ENCODE results near the gene PDIA2.
"Not testable (repeated sequence)": the region's sequence is repeated elsewhere in the genome, so short reads cannot be mapped to it uniquely, and the experiment has no call there.

The PDIA2 gene

DNA sequence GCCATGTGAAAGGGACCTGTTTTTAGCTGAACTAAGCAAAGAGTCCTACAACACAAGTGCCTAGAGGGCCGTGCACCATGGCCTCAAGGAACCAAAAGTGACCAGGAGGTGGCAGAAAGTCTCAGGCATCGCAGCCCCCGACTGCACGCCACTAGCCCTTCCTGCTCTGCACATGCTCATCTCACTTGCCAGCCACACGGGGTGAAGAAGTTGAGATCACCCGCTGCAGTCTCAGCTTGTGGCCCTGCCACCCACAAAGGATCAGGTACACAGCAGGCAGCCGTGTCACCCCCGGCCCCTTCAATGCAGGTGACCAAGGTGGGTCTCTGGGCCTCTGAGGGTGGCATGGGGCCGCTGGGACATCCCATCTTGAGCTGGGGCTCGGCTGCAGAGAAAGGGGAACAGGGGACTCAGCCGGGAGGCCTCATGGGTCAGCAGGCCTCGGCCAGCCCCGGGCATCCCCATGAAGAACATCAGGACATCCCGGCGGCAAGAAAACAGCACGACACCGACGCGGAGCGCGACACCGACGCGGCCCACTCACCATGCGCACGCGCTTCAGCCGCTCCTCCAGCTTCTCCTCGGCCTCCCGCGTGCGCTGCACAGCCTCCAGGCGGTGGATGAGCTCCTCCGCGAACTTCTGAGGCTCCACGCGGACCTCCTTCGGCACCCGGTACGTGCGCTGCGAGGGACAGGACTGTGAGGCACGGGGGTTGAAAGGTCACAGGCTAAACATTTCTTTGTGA is 21.0 kb downstream of the PDIA2 start:
- DNase-seq, result no peak

DNA sequence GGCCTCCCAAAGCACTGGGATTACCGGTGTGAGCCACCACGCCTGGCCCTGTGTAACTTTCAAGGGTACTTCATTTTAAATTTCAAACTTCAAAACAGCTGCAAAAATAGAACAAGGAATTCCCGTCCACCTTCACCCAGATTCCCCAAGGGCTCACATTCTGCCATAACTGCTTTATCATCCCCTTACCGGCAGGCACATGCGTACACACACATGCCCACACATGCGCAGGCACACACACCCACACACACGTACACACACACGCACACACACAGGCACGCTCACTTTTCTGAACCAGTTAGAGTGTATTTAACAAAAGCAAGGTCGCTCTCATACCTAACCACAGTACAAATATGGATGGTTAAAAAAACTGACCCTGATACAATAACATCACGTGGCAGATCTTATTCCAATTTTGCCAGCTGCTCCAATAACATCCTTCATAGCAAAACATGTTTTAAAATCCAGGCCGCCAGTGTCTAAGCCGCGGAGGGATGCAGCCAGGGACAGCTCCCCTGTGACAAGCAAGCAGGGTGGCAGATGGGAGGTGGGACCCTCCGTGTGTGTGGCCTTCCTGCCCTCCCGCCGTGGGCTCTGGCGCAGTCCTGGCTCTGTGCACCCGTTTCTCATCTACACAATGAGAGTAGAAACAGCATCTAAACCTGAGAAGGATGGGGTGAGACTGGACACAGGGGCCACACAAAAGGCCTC is 23.1 kb downstream of the PDIA2 start:
- DNase-seq, result no peak

- no peak for DNase-seq
These were observed 24.0 kb downstream of the PDIA2 start for GRCh38 chr16:306911-307370.

GRCh38 chr16:307691-308312 is 24.8 kb downstream of the PDIA2 start:
- no peak for DNase-seq

DNA sequence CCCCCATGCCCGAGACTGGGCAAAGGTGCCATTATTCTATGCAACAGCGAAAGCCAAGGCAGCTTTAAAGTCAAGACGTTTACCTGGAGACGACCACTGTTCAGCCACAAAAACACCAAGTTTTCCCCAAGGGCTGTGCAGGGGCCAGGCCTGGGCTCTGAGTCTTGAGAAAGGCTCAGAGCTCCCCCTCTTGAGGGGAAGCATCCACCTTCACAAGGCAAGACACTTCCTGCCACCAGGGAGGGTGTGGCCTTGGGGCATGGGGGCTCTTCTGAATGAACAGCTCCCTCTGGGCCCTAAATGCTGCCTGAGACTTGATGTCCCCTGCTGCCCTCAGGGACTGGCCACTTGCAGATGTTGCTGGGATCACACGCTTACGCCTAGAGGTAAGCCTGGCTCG is 26.5 kb downstream of the PDIA2 start:
- DNase-seq, result no peak

DNA sequence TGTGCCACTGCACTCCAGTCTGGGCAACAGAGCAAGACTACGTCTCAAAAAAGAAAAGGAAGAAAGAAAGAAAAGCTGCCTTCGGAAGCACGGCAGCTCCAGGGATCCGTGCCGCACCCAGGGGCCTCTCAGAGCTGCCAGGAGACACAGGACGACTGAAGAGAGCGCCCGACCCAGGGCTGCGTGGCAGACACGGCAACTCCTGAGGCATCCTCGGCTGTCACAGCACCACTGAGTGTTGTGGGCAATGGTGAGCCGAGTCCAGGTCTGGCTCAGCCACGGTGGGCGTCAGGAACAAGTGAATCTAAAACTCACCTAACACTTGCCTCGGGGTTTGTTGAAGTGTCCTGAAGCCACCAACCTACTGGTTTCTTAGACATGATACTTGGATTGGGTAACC is 28.8 kb downstream of the PDIA2 start:
- DNase-seq, result no peak

GRCh38 chr16:314351-314750 is 31.4 kb downstream of the PDIA2 start:
- no peak for DNase-seq

DNA sequence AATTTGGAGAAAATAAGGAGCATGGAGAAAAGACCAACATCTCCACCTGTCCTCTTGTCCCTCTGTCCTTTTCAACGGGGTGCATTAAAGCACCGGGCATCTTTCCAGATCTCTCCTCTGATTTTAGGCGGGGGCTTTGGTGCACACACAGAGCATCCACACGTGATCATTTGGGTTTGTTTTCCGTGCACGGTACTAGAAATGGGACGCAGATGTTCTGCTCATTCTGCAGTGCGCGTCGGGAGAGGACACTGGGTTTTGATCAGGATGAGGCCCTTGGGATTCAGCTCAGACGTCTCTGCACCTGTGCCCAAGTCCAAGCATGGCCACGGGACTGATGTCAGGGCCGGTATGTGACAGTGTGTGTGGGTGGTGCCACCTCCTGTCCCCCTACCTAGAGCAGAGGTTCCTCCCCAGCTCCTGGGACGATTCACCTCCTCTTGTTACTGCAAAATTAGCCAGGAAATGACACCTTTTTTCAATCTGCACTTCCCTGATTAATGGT is 31.9 kb downstream of the PDIA2 start:
- no peak for DNase-seq

DNA sequence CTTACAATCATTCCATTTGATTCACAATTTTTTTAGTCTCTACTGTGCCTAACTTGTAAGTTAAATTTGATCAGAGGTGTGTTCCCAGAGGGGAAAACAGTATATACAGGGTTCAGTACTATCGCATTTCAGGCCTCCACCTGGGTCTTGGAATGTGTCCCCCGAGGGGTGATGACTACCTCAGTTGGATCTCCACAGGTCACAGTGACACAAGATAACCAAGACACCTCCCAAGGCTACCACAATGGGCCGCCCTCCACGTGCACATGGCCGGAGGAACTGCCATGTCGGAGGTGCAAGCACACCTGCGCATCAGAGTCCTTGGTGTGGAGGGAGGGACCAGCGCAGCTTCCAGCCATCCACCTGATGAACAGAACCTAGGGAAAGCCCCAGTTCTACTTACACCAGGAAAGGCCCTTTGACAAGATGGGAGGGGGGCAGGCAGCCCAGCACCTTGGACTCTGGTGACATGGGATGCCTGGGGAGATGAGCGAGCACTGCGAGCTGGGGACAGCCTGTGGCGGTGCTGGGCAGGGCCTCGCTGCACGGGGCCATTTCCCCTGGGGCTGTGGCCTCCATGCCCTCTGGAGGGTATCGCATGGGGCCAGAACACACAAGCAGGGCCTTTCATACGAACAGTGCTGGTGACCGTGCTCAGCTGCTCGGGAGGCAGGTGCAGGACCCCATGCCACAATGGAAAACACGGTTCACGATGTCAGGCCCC is 33.9 kb downstream of the PDIA2 start:
- no peak for DNase-seq

DNA sequence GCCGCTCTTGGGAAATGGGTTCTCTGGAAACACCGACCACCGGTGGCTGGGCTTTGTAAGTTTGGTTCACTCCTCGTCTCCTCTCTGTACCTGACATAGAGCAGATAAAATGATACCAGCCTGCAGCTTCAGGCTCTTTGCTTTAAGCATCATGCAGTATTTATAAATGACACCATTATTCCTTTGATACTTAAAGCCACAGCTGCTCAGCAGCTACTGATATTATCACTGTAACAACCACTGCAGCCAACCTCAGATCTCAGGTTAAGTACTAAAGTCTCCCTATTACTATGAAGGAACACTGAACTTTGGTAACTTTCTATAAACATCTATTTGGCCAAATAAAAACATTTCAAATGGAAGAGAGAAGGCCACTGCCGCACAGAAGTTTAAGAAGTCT is 34.6 kb downstream of the PDIA2 start:
- DNase-seq, result no peak

- DNase-seq, result no peak
These were observed 35.7 kb downstream of the PDIA2 start for GRCh38 chr16:318628-319027.

GRCh38 chr16:320206-320605 is 37.2 kb downstream of the PDIA2 start:
- DNase-seq, result no peak

DNA sequence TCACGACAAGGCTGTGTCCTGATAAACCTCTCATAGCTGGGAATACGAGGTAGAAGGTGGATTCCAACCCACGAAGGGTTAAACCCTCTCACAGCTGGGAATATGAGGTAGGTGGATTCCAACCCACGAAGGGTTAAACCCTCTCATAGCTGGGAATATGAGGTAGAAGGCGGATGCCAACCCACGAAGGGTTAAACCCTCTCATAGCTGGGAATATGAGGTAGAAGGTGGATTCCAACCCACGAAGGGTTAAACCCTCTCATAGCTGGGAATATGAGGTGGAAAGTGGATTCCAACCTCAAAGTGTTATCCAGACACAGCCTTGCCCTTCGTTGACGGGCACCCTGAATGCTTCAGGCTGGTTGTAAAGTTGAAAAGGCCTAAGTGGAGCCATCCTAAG is 38.6 kb downstream of the PDIA2 start:
- no peak for DNase-seq

DNA sequence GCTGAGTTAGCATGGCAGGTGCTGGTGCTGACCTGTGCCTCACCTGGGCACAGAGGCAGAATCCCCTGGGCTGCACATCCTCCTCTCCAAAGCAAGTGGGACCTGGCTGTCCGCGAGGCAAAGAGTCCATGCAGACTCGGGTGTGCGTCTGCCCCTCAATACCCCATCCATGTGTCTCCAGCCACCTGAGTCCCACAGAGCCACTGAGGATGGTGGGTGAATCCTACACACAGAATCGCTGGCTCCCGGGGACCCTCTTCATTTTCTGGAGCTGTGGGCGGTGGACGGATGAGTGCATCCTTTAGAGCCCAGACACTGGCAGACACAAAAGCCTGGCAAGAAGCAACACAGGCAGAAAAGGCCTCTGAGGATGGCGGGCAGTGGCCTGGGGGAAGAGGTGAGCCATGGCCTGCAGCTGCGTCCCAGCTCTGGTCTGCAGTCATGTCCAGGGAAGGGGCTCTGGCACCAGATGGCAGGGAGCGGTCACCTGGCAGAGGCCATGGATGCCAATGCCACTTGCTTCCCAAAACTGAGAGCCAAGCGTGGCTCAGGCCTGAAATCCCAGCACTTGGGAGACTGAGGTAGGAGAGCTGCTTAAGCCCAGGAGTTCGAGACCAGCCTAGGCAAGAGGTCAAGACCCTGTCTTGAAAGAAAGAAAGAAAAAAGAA is 39.6 kb downstream of the PDIA2 start:
- DNase-seq, result no peak

- DNase-seq, result no peak
These were observed 41.2 kb downstream of the PDIA2 start for GRCh38 chr16:324201-324450.

GRCh38 chr16:324451-325334 is 41.7 kb downstream of the PDIA2 start:
- peak; percentile 51 for DNase-seq

GRCh38 chr16:325375-326145 is 42.6 kb downstream of the PDIA2 start:
- no peak for DNase-seq

- no peak for DNase-seq
These were observed 47.8 kb downstream of the PDIA2 start for GRCh38 chr16:330741-331140.

GRCh38 chr16:331181-331814 is 48.3 kb downstream of the PDIA2 start:
- DNase-seq, result not testable (repeated sequence)

DNA sequence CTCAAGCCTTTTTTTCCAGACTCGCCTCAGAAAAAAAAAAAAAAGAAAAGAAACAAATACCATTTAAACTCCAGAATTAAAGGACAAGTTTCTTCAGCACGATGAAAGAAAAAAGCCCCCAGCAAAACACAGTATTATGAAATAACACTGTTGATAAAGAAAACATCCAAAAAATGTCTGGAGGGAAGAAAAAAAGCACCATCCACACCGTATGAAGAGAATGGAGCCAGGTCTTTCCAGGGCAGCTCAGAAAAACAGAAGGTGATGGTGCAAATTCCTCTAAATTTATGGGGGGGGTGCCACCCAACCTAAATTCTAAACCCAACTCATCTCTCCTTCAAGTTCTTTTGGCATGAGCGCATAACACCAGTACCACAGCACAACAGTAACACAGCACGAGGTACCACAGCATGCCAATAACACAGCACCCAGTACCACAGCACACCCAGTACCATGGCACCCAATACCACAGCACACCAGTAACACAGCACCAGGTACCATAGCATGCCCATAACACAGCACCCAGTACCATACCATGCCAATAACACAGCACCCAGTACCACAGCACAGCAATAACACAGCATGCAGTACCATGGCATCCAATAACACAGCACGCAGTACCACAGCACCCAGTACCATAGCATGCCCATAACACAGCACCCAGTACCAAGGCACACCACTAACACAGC is 50.6 kb downstream of the PDIA2 start:
- no peak for DNase-seq
